Activated CD4-positive, alpha-beta T cell treated with anti-CD3 and anti-CD28 coated beads for 24 hours (primary cell): ENCODE measurements around the gene IL4.
"Not testable (repeated sequence)": the region's sequence is repeated elsewhere in the genome, so short reads cannot be mapped to it uniquely, and the experiment has no call there.

Source experiments
- DNase-seq, 2 donors: peaks; one replicate each; pipeline ENCODE4 v3.0.0-alpha.2; 2020; ENCODE audit warnings: low read depth in 2 of 2

IL4 gene

GRCh38 chr5:132673939-132674630 is at the start of gene IL4:
IL4 (plus strand) TSS chr5:132673989; CDS start chr5:132674051, 62 bp downstream.
- no peak for DNase-seq

- DNase-seq = no peak
Measured at GRCh38 chr5:132627470-132627869, 46.3 kb upstream of the IL4 start.

- no peak for DNase-seq
Measured at GRCh38 chr5:132628814-132629213, 45.0 kb upstream of the IL4 start.

- no peak for DNase-seq
Measured at GRCh38 chr5:132629230-132629944, 44.4 kb upstream of the IL4 start.

- DNase-seq = not testable (repeated sequence)
Measured at GRCh38 chr5:132633587-132633986, 40.2 kb upstream of the IL4 start.

GRCh38 chr5:132635873-132636272 is 37.9 kb upstream of the IL4 start:
- DNase-seq = no peak

- no peak for DNase-seq
Measured at GRCh38 chr5:132637241-132637640, 36.5 kb upstream of the IL4 start.

- no peak for DNase-seq
Measured at GRCh38 chr5:132639706-132640130, 34.1 kb upstream of the IL4 start.

GRCh38 chr5:132640613-132641012 is 33.2 kb upstream of the IL4 start:
- DNase-seq = no peak

GRCh38 chr5:132641241-132641723 is 32.5 kb upstream of the IL4 start:
- peak in 1 of 2 donors; percentile 13 for DNase-seq

- DNase-seq = no peak
Measured at GRCh38 chr5:132641841-132642240, 31.9 kb upstream of the IL4 start.

GRCh38 chr5:132644177-132644576 is 29.6 kb upstream of the IL4 start:
- DNase-seq = no peak

- DNase-seq = no peak
Measured at GRCh38 chr5:132646583-132647266, 27.1 kb upstream of the IL4 start.

- DNase-seq = no peak
Measured at GRCh38 chr5:132647473-132647872, 26.3 kb upstream of the IL4 start.

- DNase-seq = no peak
Measured at GRCh38 chr5:132648355-132648754, 25.4 kb upstream of the IL4 start.

GRCh38 chr5:132651838-132652469 is 21.8 kb upstream of the IL4 start:
- no peak for DNase-seq

GRCh38 chr5:132653716-132654115 is 20.1 kb upstream of the IL4 start:
- DNase-seq = no peak

- peak in 1 of 2 donors; percentile 28 for DNase-seq
Measured at GRCh38 chr5:132655821-132656773, 17.7 kb upstream of the IL4 start.

GRCh38 chr5:132656774-132657355 is 16.9 kb upstream of the IL4 start:
- DNase-seq = no peak

GRCh38 chr5:132657676-132658380 is 16.0 kb upstream of the IL4 start, which contains the start of gene IL13:
IL13 (plus strand) TSS chr5:132658173; CDS start chr5:132658187, 14 bp downstream.
- no peak for DNase-seq
